HG02884 (cell line): ENCODE measurements around the gene AKR7A2.

Experiments
- ATAC-seq: cut with Tn5 transposase; IDR thresholded peaks from one replicate; pipeline ENCODE4 v1.9.1; 2021; ENCODE audit warnings: mild to moderate bottlenecking, moderate library complexity; ENCODE audit not compliant: unreplicated experiment

AKR7A2 gene

GRCh38 chr1:19325958-19326747 is 14.2 kb upstream of the AKR7A2 start:
- ATAC-seq, result no peak

- no peak for ATAC-seq
Observed at GRCh38 chr1:19325368-19325957, 13.5 kb upstream of the AKR7A2 start.

GRCh38 chr1:19324665-19324990 is 12.7 kb upstream of the AKR7A2 start:
- ATAC-seq, result no peak

- no peak for ATAC-seq
Observed at GRCh38 chr1:19323987-19324664, 12.2 kb upstream of the AKR7A2 start.

- no peak for ATAC-seq
Observed at GRCh38 chr1:19322481-19322880, 10.5 kb upstream of the AKR7A2 start.

GRCh38 chr1:19321071-19321470 is 9.1 kb upstream of the AKR7A2 start:
- no peak for ATAC-seq

GRCh38 chr1:19319196-19319595 is 7.3 kb upstream of the AKR7A2 start:
- no peak for ATAC-seq

GRCh38 chr1:19317126-19317910 is 5.4 kb upstream of the AKR7A2 start:
- no peak for ATAC-seq

GRCh38 chr1:19315378-19316198 is 3.6 kb upstream of the AKR7A2 start:
- ATAC-seq, result no peak

GRCh38 chr1:19313961-19314882 is 2.3 kb upstream of the AKR7A2 start:
- no peak for ATAC-seq

- no peak for ATAC-seq
Observed at GRCh38 chr1:19313636-19313959, 1.7 kb upstream of the AKR7A2 start.

GRCh38 chr1:19312782-19313635 is 1.1 kb upstream of the AKR7A2 start:
- peak; percentile 23 for ATAC-seq

- peak; percentile 5 for ATAC-seq
Observed at GRCh38 chr1:19311503-19311930, 427 bp downstream of the AKR7A2 start.

GRCh38 chr1:19310720-19311502 is 1.0 kb downstream of the AKR7A2 start:
- ATAC-seq, result no peak

GRCh38 chr1:19310061-19310460 is 1.9 kb downstream of the AKR7A2 start:
- ATAC-seq, result no peak

- no peak for ATAC-seq
Observed at GRCh38 chr1:19309123-19309813, 2.7 kb downstream of the AKR7A2 start.

- ATAC-seq, result no peak
Observed at GRCh38 chr1:19308509-19308907, 3.4 kb downstream of the AKR7A2 start.
